Panc1 (cell line): ENCODE results near the gene BMP8B. TPM values are rescaled to one million over a fixed set of nuclear protein-coding genes. Genes with fewer than 3 reads are reported as not detected.

Experiments used
- ATAC-seq: fragments of 200-7000 bp; cut with Tn5 transposase; 2 replicates; pipeline ENCODE4 v1.9.1; 2020; ENCODE audit warnings: mild to moderate bottlenecking, moderate library complexity
- Bru-seq: library from RNA; stranded (reverse); fragments of 400-500 nt; gene quantifications from one replicate; lab custom pipeline; 2021; lab: Mats Ljungman, UMichigan
- BruChase-seq, 2 experiments: library from RNA; stranded (reverse); fragments of 400-500 nt; gene quantifications; one replicate each; lab custom pipeline; 2021; lab: Mats Ljungman, UMichigan
- BruUV-seq: library from RNA; stranded (reverse); fragments of 400-500 nt; replicated peaks from 2 replicates; lab custom pipeline; 2021; lab: Mats Ljungman, UMichigan
- CTCF ChIA-PET: fragments of 300-600 bp; sonication (Branson Sonifier 250); formaldehyde crosslinking; loops from one replicate; lab custom pipeline; 2022; ENCODE audit warnings: antibody characterized with exemption; lab: Charles Lee
- POLR2A ChIA-PET: fragments of 300-600 bp; sonication (Branson Sonifier 250); formaldehyde crosslinking; loops from one replicate; lab custom pipeline; 2022; ENCODE audit warnings: antibody characterized with exemption; lab: Charles Lee
- DNase-seq: peaks from one replicate; pipeline ENCODE4 v3.0.0-alpha.2; 2010; ENCODE audit warnings: low read depth, low spot score
- H3K27ac ChIP-seq: 2 replicates; pipeline ENCODE4 v1.5.1; 2011; ENCODE audit warnings: mild to moderate bottlenecking, low read length, inconsistent platforms
- H3K27me3 ChIP-seq: fragments of 200-500 bp; sonication (Bioruptor generic); 2 replicates; pipeline ENCODE4 v1.6.0; 2014; ENCODE audit warnings: low read length, inconsistent platforms; ENCODE audit not compliant: control insufficient read depth, insufficient read depth
- H3K36me3 ChIP-seq: fragments of 200-500 bp; sonication (Bioruptor generic); 2 replicates; pipeline ENCODE4 v1.5.1; 2014; ENCODE audit warnings: inconsistent platforms, mild to moderate bottlenecking, low read length, moderate library complexity; ENCODE audit not compliant: control insufficient read depth, insufficient read depth
- H3K4me1 ChIP-seq: 2 replicates; pipeline ENCODE4 v1.5.1; 2011; ENCODE audit warnings: inconsistent platforms, mild to moderate bottlenecking, low read length, moderate library complexity; ENCODE audit not compliant: control insufficient read depth, insufficient read depth
- H3K4me3 ChIP-seq, 2 experiments: 2 replicates each; pipeline ENCODE4 v1.5.1; 2011 to 2012; ENCODE audit warnings: low read depth in 2 of 2, low read length in 2 of 2, mild to moderate bottlenecking in 2 of 2, inconsistent platforms in 1 of 2, moderate library complexity in 1 of 2
- H3K9me3 ChIP-seq: fragments of 200-500 bp; sonication (Bioruptor generic); 2 replicates; pipeline ENCODE4 v1.5.1; 2014; ENCODE audit warnings: low read depth, mild to moderate bottlenecking, inconsistent platforms, low read length, moderate library complexity; ENCODE audit not compliant: control insufficient read depth, insufficient read depth
- POLR2AphosphoS5 ChIP-seq: IDR thresholded peaks from 2 replicates; pipeline ENCODE4 v1.6.1; 2012; ENCODE audit warnings: mild to moderate bottlenecking, low read depth, low read length, moderate library complexity
- SIN3A ChIP-seq: IDR thresholded peaks from 2 replicates; pipeline ENCODE4 v1.6.1; 2012; ENCODE audit warnings: low read depth, mild to moderate bottlenecking, low read length, moderate library complexity, borderline replicate concordance; ENCODE audit not compliant: insufficient read depth
- TCF7L2 ChIP-seq: IDR thresholded peaks from 2 replicates; pipeline ENCODE4 v1.6.1; 2011; ENCODE audit warnings: mild to moderate bottlenecking, low read depth, low read length, inconsistent platforms
- in situ Hi-C: cut with HindIII; loops from 2 replicates; pipeline ENCODE4 v1.10.0; 2016; ENCODE audit warnings: low sequenced_read_pairs, low pct_unique_long_range_greater_than_20kb
- intact Hi-C: fragments of 100-400 bp; cut with micrococcal nuclease; formaldehyde crosslinking; loops from one replicate; pipeline ENCODE4 v1.10.0; 2022; ENCODE audit not compliant: unreplicated experiment
- long read RNA-seq: library from polyadenylated mRNA; unstranded; transcript quantifications from one replicate; pipeline ENCODE4 v2.0.0, GENCODE V29; 2021; ENCODE audit not compliant: unreplicated experiment
- polyA plus RNA-seq: library from polyadenylated mRNA; unstranded; fragments of >200 nt; gene quantifications from one replicate; pipeline ENCODE4 v1.2.1, GENCODE V29; 2012; ENCODE audit warnings: missing spikeins; ENCODE audit not compliant: insufficient read length
- total RNA-seq: library from RNA; stranded (reverse); gene quantifications from one replicate; pipeline ENCODE4 v1.2.1, GENCODE V29; 2021; ENCODE audit not compliant: unreplicated experiment
- TF ChIP-seq, protein P1 (sequence below), 2 experiments: IDR thresholded peaks; 2 replicates each; pipeline ENCODE4 v1.6.1; 2011 to 2012; ENCODE audit warnings: low read depth in 2 of 2, control low read depth in 1 of 2, low read length in 1 of 2, mild to moderate bottlenecking in 1 of 2, moderate library complexity in 1 of 2; ENCODE audit not compliant: insufficient read depth in 1 of 2

BMP8B gene, protein sequence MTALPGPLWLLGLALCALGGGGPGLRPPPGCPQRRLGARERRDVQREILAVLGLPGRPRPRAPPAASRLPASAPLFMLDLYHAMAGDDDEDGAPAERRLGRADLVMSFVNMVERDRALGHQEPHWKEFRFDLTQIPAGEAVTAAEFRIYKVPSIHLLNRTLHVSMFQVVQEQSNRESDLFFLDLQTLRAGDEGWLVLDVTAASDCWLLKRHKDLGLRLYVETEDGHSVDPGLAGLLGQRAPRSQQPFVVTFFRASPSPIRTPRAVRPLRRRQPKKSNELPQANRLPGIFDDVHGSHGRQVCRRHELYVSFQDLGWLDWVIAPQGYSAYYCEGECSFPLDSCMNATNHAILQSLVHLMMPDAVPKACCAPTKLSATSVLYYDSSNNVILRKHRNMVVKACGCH
- total RNA-seq (3.7 TPM), Bru-seq, nascent RNA (percentile 41 among the genes with signal in this experiment), BruChase-seq, experiment 1, labeled RNA remaining after a 2-hour chase (percentile 45 among the genes with signal in this experiment), BruChase-seq, experiment 2, labeled RNA remaining after a 6-hour chase (percentile 50 among the genes with signal in this experiment)
- 3.5 TPM for polyA plus RNA-seq
- long read RNA-seq, partial matches to known transcripts, result 3 of 6 reads
- long read RNA-seq, other reads (novel, unspliced or antisense), result 3 of 6 reads

DNA sequence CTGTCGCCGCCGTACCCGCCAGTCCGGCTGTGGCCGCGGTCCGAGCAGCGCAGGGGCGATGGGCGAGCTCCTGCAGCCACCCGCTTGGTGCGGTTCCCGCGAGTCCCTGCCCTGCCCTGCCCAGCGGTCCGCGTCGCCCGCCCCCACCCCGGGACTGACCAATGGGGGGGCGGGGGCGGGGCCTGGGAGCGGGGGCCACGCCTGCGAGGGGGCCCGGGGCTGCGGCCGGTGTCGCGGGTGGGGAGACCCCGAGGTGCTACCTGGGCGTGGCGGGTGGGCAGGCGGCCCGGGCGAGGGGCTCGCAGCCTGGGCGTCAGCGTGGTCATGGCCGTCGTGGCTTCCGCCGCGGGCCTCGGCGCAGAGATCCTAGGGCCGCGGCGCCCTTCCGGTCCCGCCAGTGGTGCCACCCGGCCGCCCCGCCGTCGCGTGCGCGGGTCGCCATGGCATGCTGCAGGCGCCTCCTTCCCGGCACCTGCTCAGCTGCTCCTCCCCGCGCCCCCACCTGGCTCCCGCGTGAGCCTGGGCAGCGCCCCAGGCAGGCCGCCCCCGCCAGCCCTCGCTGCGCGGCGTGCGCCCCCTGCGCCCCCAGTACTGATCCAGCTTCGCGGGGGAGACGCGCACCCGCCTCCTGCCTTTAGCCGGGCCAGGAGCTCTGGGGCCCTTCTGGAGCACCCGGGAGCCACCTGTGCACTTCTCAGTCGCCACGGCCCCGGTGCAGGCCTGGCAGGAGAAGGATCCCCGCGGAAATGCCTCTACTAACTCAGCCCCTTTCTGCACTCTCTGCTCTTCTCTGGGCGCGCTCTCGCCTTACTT lies at the start of gene BMP8B:
Gene BMP8B (minus strand): TSS at position 108 of the 813 bp plus-strand sequence. CDS start 380 bp downstream, outside the sequence.
- Histone ChIP-seq H3K27ac (peak within 1 kb of the TSS; percentile 29; the same call in 1 of the 2 replicates), H3K27me3 (no peaks in the 10 kb centered on the region), H3K36me3 (no peaks in the 10 kb centered on the region), H3K9me3 (no peaks in the 10 kb centered on the region), H3K4me1 (no peaks in the 10 kb centered on the region), H3K4me3 (peak within 1 kb of the TSS; percentile 54 to 55)
- ATAC-seq (peak; percentile 96), DNase-seq (no peak)
- CTCF ChIA-PET, result no interaction called here
- POLR2A ChIA-PET, result no interaction called here
- intact Hi-C loops, result no loop called here
- in situ Hi-C loops, result no loop called here
- no TSS peak for BruUV-seq
- no peak for TF ChIP-seq TCF7L2
- 0 out of 2 replicates have a peak, but pooled peaks have one; percentile 58 for TF ChIP-seq SIN3A

DNA sequence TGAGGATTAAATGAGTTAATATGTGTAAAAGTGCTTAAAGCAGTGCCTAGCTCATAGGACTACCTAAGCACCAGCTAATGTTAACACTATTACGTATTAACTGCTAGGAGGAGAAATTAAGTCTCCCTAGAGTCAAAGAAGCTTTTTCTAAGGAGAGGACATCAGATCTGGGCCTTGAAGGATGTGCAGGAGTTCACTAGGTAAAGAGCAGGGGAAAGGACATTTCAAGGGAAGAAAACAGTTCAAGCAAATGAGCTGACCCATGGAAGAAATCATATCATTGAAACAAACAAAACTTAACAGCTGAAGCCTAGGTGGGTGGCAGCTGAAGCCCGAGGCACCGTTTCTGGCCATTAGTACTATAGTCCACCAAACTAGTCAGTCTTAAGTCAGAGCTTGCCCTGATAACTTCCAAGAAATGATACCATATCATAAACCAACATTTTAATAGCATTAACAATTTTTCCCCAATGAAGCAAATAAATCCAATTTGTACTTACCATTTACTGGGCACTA lies 48.0 kb upstream of the BMP8B start:
- Histone ChIP-seq H3K4me3 (no peak overlapping the region), H3K9me3 (no peaks in the 10 kb centered on the region), H3K27ac (no peak overlapping the region), H3K27me3 (no peaks in the 10 kb centered on the region), H3K4me1 (no peaks in the 10 kb centered on the region), H3K36me3 (peaks cover 17% of the 10 kb centered on the region; the same call in 1 of the 2 replicates)
- intact Hi-C loops (no loop called here), in situ Hi-C loops (no loop called here)
- CTCF ChIA-PET, result interaction anchor here (1.1 kb wide), 1 partner anchor 19 kb away, joined by 3 read pairs; no protein-coding TSS in a partner anchor
- ATAC-seq, result no peak
- POLR2A ChIA-PET, result interaction anchor here (0.7 kb wide), 1 partner anchor 9 kb away, joined by 3 read pairs; no protein-coding TSS in a partner anchor
- no peak for DNase-seq
- TF ChIP-seq SIN3A, result no peak
- no peak for TF ChIP-seq TCF7L2
- TF ChIP-seq, protein P1, sequence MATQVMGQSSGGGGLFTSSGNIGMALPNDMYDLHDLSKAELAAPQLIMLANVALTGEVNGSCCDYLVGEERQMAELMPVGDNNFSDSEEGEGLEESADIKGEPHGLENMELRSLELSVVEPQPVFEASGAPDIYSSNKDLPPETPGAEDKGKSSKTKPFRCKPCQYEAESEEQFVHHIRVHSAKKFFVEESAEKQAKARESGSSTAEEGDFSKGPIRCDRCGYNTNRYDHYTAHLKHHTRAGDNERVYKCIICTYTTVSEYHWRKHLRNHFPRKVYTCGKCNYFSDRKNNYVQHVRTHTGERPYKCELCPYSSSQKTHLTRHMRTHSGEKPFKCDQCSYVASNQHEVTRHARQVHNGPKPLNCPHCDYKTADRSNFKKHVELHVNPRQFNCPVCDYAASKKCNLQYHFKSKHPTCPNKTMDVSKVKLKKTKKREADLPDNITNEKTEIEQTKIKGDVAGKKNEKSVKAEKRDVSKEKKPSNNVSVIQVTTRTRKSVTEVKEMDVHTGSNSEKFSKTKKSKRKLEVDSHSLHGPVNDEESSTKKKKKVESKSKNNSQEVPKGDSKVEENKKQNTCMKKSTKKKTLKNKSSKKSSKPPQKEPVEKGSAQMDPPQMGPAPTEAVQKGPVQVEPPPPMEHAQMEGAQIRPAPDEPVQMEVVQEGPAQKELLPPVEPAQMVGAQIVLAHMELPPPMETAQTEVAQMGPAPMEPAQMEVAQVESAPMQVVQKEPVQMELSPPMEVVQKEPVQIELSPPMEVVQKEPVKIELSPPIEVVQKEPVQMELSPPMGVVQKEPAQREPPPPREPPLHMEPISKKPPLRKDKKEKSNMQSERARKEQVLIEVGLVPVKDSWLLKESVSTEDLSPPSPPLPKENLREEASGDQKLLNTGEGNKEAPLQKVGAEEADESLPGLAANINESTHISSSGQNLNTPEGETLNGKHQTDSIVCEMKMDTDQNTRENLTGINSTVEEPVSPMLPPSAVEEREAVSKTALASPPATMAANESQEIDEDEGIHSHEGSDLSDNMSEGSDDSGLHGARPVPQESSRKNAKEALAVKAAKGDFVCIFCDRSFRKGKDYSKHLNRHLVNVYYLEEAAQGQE (IDR thresholded peaks at IDR 0.05; ENCODE audit: insufficient read depth in 1 of 2, low read depth in 2 of 2, low read length in 1 of 2), result no peak
- TF ChIP-seq POLR2AphosphoS5, result no peak
- BruUV-seq, result no TSS peak
